Brain pericyte (primary cell): ENCODE results near the gene MGARP.
"Not testable (repeated sequence)": the region's sequence is repeated elsewhere in the genome, so short reads cannot be mapped to it uniquely, and the experiment has no call there.

Experiments
- DNase-seq: peaks from one replicate; pipeline ENCODE4 v3.0.0-alpha.2; 2012; ENCODE audit warnings: low read depth, low spot score

MGARP gene

DNA sequence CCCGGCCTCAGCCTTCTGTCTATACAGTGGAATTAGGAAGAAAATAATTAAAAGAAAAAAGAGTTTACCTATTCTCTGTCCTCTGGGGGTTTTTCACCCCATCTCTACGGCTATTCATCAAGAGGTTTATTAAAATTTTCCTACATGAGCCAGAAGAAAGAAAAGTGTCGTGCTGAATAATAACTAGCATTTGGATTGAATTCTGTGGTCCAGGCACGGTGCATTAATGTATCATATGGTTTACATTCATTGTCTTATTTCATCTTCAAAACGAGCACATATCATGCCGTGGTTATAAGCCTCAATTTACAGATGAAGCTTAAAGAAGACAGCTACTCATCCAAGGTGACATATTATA lies 15.9 kb upstream of the MGARP start:
- no peak for DNase-seq

DNA sequence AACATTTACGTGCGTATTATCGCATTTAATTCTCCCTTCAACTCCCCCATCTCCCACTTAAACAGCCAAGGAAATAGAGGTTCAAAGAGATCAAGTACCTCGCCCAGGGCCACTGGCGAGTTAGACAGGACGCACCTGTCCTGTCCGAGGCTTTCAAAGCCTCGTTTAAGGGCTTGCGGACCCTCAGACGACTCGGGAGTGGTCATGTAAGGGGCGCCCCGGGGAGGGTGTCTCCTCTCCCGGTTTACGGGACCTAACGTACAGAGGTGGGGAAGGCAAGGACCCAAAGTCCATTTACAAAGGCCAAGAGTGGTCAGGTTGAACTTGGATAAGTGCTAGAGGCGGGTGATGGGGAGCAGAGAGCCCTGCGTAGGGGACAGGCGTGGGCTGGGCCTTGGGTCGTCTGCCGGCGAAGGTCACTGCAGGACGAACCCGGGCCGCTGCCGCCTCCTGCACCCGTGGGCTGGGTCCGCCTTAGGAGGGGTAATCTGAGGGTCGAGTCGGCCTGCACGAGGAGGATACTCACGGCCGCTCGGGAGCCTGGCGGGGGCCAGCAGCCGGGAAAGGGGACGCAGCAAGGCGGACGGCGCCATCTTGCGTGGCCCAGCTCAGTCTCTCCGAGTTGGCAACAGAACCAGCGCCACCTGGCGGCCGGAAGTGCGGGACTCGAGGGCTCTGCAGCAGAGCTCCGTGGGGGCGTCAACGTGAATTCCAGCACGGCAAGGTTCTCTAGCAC lies 15.3 kb upstream of the MGARP start:
- no peak for DNase-seq

DNA sequence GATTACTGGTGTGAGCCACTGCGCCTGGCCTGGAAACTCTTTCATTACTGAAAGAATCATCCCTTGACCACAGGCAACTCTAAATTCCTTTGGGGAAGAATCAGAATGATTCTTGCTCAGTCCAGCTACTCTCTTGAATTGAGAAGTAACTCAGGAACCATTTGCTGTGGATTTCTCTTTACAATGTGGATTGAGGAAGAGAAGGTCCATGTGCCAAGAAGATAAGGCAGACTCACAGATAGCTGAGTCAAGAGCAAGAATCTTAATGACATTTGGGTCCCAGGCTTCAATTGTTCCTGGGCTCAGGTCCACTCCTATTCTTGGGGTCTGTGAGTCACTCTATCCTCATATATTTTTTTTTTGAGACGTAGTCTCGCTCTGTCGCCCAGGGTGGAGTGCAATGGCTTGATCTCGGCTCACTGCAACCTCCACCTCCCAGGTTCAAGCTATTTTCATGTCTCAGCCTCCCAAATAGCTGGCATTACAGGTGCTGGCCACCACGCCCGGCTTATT lies 6.2 kb upstream of the MGARP start:
- DNase-seq: no peak

DNA sequence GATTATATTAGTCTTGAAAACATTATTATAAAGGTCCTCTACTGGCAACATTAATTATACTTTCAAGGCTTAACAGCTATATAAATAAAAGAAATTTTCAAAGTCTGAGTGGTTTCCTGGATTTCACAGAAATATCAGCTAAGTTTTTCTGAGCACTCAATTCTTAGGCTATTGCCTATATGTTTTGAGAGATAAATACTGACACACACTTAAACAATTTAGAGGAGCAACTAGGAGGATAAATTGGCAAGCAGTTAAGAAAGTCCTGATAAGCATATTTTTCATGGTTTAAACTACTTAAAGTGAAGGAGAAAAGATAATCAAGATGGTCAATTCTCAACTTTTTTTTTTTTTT lies 2.7 kb upstream of the MGARP start:
- no peak for DNase-seq

- DNase-seq: no peak
Observed at GRCh38 chr4:139282065-139282720, 2.2 kb upstream of the MGARP start.

DNA sequence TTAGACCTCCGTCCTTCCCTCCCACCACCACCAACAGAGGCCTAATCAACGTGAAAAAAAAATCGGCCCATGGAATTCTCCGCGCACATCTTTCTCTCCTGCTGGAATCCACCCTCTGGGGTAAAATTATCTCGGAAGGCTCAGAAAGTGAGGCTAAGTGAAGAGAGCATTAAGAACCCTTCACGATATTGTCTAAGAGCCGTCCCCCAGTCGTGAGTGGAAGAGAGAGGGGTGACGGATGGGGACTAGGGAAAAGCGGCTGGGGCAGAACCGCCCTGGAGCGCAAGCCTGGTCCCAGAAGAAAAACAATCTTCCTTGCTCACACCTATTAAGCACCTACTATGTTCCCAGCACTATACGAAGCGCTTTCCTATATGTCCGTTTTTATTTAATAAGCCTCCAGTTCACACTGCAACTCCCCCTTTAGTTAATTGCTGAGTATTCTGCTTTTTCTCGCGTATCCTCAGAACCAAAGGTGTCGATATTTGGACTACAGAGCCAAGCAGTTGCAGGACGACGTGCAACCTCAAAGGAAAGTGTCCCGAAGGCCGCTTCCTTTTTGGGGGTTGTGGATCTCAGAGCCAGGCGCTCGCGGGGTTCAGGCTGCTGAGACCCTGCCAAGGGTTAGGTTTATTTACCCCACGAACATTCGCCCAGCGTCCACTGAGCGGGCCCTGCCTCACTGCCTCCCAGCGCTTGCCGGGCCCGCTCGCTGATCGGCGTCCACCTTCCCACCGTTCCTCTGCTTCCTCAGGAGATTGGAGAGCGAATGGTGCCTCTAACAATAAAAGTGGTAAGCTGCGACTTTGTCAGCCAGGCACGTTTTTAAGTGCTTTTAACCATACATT lies 889 bp downstream of the MGARP start:
- DNase-seq: no peak

DNA sequence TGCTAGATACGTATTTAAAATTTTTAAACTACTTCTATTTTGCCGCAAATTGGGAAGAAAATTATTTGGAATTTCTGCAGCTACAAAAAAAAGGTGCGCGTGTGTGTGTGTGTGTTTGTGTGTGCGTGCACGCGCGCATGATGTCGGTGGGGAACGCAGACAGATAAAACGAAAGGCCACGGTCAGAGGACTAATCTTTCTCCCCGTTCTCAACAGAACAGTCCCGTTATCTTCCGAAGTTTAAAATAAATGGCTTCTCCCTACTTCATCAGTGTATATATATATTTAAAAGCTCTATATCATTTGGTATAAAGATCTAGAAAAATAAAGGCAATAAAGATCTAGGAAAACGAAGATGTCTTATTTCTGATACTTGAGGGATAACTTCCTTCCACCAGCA lies 1.5 kb downstream of the MGARP start:
- no peak for DNase-seq

DNA sequence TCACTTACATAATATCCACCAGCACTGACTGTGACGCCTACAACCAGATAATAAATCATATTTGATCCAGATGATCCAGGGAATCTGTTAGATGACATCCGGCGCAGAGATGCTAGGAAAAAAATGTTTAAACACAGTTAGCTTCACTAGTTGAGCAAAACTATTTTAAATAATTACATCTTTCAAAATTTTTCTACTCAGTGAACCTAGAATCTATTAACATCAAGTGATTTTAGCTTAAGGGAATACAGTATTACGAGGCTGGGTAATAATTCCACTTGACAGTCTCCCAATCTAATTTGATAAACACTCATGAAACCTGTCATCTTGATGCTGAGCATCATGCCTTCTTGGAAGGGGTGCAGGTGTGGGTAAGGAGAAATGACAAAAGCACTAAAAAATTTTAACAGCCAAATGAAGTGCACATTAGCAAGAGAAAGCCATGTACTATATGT lies 4.7 kb downstream of the MGARP start:
- no peak for DNase-seq

GRCh38 chr4:139274790-139275189 lies 5.2 kb downstream of the MGARP start:
- no peak for DNase-seq

DNA sequence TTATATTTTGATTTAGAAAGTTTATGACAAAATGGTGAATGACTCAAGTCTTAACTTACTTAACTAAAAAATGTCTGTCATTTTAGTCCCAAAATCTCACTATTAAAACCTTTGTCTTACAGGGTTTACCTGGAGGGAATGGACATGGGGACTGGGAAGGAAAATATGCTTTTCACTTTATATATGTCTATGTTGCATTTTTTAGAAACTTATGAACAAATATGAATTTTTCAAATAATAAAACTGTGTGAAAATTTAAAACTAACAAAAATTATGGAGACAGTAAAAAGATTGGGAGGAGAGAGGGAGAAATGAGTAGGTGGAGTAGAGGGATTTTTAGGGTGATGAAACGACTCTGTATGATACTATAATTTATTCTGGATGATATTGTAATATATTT lies 6.2 kb downstream of the MGARP start:
- DNase-seq: no peak

- DNase-seq: no peak
Observed at GRCh38 chr4:139267301-139267700, 12.7 kb downstream of the MGARP start.

- DNase-seq: peak; percentile 40
Observed at GRCh38 chr4:139266583-139267257, 13.3 kb downstream of the MGARP start.

DNA sequence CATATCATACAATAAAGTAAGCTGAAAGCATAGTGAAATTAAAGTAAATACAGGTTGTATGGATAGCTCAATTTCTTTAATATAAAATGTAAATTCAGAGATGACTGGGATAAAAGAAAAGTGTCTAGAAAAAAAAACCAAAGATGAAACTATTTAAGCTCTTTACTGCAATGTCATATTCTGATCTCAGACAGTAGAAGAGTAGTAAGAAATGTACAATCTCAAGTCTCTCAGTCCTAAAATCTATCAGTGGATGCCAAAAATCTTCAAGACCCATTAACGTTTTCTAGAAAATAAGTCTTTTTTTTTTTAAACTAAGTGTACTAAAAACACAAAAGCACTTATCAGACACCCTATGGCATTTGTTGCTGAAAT lies 13.8 kb downstream of the MGARP start:
- no peak for DNase-seq

- no peak for DNase-seq
Observed at GRCh38 chr4:139265654-139266053, 14.4 kb downstream of the MGARP start.

DNA sequence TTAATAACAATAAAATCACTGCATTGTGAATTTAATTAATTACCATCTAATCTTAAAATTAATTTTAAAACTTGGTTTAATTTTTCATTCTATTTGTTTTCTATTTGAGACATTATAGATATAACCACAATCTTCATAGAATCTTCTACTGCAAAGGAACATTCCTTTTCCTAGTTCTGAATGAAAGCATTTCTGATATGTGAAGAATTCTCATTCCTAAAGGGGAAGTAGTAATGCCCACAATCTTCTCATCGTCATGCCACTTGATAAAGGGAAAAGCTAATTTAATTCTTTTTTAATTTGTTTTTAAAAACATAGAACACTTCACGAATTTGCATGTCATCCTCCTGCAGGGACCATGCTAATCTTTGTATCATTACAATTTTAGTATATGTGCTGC lies 23.7 kb downstream of the MGARP start:
- DNase-seq: no peak

GRCh38 chr4:139255581-139255980 lies 24.4 kb downstream of the MGARP start:
- DNase-seq: not testable (repeated sequence)

DNA sequence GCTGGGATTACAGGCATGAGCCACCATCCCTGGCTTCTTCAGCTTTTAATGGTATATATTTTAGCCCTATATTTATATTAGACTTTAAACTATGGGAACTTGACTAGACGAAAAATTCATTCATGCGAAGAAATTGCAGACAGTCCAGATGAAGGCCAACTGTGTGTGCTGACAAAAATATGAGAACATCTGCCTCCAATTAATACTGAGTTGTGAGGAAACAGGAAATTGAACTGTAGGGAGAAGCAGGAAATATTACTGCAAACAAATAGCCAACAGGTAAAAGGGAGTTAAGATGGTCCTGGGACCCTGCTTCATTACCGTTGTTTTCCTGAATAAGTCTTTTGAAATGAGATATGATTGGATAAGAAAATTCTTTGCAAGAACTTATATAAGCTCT lies 26.3 kb downstream of the MGARP start:
- no peak for DNase-seq

DNA sequence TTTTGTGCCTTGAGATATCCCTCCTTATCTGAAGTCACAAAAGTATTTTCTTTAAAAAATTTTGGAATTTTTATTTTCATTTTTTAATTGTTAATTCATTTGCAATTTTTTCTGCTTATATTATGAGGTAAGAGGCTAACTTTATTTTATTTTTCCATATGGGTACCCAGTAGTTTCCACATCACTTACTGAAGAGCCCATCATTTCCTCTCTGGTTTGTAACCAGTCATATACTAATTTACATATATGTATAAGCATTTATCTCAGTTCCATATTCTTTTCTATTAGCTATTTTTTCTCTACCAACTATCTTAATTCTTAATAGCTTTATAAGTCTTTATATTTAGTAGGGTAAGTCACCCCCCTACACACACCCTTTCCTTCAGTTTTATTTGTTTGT lies 27.0 kb downstream of the MGARP start:
- DNase-seq: no peak

GRCh38 chr4:139247700-139248238 lies 32.3 kb downstream of the MGARP start:
- no peak for DNase-seq

DNA sequence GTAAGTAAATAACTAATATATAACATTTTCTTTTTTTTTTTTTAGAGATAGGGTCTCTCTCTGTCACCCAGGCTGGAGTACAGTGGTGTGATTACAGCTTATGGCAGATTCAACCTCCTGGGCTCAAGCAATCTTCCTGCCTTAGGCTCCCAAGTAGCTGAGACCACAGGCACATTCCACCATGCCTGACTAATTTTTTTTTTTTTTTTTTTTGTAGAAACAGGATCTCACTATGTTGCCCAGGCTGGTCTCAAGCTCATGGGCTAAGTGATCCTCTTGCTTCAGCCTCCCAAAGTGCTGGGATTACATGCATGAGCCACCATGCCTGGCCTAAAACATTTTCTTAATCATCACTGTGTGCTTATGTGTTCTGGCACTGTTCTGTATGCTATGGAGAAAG lies 32.8 kb downstream of the MGARP start:
- no peak for DNase-seq

DNA sequence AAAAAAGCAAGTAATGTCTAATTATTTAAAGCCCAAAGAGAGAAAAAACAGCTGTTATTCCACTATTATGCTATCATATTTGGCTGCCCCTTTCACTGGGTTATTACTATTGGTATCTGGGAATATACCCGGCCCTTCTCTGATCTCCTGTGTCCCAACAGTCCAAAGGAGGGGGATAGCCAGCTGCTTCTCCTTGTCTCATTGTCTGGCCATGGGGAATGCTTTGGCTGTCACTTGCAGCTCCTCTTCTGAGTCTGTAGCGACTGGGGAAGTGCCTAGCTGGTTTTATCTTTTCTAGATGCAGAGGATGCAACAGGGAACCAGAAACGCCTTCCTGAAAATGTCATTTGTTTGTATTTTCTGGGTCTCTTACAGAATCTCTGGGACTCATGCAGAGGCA lies 33.9 kb downstream of the MGARP start:
- no peak for DNase-seq

DNA sequence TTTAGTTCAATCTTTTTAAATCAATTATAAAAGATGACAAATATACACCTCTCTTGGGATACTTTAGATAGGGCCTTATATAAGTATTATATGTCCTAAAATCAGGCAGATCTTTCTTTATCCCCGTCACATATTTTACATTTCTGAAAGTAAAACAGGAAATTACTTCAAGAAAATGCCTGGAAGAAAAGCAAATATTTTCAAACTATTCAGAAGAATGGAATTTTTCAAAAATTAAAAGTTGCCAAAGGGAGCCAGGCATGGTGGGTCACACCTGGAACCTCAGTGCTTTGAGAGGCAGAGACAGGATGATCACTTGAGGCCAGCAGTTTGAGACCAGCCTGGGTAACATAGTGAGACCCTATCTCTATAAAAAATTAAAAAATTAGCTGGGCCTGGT lies 34.4 kb downstream of the MGARP start:
- DNase-seq: no peak
